NK-92 (cell line): ENCODE data around the gene PDLIM5.
"Not testable (repeated sequence)": the region's sequence is repeated elsewhere in the genome, so short reads cannot be mapped to it uniquely, and the experiment has no call there.

Source experiments
- DNase-seq: peaks from one replicate; lab custom pipeline; 2025; ENCODE audit not compliant: unreplicated experiment; lab: John Stamatoyannopoulos, UW

Gene PDLIM5

DNA sequence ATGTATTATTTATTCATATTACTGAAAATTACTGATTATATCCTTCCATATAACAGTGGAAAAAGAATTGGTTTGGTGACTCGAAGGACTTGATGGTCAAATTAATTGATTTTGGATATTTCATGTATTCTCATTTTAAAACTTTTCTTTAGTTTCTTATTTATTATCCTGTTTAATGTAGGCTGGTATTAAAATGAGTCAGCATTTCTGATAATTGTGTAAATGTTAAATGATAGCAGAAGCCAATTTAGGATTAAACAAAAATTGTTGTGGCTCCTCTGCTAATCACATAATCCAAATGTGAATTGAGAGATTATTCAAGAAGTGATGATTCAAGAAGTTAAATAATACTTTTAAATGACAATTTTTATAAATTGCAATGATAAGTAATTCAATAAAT is 38.7 kb downstream of the PDLIM5 start:
- no peak for DNase-seq

DNA sequence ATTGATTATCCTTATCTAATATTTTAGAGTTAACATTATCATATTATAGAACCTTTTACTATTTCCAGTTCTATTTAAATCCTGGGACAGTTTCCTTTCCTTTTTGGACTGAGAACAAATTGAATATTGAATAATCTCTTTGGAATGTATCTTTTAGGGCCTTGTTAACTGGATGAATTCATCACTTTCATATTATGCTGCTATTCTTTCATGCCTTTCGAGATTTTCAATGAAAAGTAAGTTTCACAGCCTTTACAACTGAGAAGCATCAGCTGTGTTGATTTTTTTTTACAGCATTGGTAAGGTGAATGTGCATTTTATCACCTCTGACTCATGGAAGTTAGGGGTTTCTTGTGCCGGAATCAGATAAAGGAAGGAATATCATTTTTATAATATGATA is 39.6 kb downstream of the PDLIM5 start:
- DNase-seq: no peak

DNA sequence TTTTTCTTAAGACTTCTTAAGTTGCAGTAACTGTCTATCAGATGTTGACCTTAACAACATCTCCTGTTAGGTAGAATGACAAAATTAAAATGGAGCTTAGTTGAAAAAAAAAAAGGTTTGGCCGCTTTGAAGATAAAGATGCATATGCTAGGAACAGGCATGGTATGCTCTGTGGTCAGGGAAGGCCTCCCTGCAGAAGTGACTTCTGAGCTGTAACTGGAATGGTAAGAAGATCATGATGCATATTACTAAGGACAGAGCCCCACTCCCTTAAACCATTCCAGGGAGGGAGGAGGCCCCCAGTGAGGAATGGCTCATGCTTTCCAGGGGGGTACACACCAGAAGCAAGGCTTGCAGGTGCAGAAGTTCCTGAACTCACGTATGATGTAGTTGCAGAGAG is 43.7 kb downstream of the PDLIM5 start:
- no peak for DNase-seq

DNA sequence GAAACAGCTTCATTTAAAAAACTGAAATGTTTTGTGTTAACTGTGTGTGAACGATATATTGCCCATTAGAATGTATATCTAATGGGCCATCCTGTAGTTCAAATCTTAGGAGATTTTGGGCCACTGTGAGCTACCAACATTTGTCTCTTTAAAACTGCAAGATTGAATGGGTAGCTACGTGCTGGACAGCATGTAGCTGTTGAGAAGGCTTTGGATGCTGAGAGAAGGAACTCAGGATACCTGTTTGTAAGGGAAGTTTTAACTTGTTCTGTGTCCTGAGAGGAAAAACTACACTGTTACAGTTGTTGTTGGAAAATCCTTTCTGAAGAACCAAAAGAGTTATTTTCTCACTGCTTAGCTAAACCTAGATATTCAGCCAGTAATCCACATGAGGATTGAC is 45.9 kb downstream of the PDLIM5 start:
- no peak for DNase-seq

DNA sequence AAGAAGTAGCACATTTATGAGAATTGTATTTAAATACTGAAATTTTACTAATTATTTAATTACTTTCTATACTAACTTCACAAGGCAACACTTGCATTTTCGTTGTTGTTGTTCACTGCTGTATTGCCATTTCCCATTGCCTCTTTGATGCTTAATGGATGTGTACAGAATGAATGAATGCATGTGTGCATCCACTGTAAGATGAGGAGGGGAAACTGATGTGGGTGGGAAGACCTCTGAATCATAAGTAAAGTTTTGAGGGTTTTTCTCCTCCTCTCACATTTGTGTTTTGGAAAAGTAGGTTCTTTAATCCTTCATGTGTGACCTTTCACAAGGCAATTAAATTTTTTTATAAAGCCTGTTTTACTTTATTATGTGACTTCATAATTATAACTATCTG is 46.8 kb downstream of the PDLIM5 start:
- DNase-seq: no peak

DNA sequence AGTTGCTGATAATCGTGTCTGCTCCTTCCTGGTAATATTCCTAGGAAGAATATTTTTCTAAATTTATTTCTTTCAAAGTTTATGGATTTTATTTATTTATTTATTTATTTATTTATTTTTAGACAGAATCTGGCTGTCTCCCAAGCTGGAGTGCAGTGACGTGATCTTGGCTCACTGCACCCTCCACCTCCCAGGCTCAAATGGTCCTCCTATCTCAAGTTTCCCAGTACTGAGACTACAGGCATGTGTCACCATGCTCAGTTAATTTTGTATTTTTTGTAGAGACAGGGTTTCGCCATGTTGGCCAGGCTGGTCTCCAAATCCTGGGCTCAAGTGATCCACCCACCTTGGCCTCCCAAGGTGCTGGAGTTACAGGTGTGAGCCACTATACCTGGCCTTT is 48.9 kb downstream of the PDLIM5 start:
- DNase-seq: no peak

DNA sequence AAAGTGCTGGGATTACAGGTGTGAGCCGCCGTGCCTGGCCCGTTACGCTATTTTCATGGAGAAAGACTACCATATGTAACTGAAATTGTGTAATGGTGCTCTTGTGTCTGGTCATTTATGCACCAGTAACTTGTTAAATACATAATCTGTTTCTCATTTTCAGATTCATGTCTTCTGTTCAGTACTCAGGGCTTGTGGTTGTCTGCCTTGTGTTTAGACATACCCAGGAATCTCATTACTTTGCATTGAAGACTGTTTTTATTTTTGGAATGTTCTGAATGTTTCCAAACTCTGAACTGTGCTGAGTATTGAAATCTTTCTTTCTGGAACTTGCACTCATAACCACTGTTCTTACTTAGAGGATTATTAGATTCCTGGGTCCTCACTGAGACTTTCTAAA is 52.8 kb downstream of the PDLIM5 start:
- no peak for DNase-seq

DNA sequence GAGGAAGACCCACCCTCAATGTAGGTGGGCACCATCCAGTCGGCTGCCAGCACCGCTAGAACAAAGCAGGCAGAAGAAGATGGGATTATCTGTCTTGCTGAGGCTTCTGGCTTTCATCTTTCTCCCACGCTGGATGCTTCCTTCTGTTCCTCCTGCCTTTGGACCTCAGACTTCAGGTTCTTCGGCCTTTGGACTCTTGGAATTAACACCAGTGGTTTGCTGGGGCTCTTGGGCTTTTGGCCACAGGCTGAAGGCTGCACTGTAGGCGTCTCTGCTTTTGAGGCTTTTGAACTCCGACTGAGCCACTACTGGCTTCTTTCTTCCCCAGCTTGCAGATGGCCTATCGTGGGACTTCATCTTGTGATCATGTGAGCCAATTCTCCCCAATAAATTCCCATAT is 55.1 kb downstream of the PDLIM5 start:
- DNase-seq: no peak

DNA sequence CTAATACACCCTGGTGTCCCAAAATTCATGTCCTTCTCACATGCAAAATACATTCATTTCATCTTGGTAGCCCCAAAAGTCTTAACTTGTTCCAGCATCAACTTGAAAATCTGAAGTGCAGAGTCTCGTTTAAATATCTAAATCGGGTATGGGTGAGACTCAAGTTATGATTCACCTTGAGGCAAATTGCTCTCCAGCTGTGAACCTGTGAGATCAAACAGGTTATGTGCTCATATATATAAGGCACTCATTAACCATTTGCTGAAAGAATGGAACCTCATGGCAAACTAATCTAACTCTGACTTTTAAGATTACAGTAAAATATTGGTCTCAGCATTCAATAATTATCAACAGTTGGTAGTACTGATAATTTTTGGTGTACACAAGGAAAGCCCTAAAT is 55.5 kb downstream of the PDLIM5 start:
- no peak for DNase-seq

DNA sequence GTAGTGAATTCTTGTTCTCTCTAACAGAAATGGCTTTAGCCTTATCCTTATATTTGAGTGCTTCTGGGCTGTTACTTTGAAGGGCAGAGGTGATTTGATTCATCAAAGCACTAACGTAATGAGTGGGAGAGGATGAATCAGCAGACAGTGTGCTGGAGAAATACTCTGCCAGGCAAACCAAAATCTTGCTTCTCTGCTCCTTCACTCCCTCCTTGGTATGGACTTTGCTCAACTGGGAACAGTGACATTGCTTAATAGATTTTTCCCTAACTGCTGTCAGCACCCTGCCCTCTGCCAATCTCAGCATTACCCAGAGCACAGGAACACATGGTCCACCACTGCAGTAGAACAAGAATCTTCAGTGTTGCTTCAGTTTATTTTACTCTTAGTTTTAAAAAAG is 56.0 kb downstream of the PDLIM5 start:
- no peak for DNase-seq

DNA sequence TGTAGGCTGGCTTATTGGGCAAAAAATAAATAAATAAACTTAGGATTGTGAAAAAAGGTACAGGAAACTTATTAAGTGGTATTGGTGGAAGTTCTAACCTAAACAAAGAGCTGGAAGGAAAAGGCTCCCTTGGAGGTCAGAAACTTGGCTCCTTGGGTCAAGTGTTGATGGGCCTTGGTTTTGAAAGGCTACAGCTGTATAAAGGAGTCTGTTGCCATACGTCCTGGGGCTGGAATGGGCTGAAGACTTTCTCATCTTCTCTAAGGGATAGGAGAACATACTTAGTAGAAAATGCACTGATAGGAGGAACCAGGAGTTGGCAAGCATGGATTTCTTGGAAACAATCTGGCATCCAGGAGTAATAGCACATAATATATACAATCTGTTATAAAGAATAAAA is 56.6 kb downstream of the PDLIM5 start:
- no peak for DNase-seq

DNA sequence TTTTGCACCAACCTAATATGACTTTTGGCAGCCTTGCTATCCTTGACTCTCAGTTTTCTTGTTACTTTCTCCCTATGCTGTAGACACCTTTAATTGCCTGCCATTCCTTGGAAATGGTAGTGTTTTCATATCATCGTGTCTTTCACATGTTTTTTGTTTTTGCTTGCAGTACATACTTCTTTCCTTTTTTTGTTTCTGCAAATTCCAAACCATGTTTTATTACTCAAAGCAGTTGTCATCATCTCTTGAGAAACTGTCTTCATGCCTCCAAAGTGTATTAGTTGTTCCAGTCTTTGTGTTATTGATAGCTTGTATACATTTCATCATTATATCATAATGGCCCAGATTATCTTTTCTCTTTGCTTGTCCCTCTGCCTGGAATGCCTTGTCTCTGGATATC is 57.1 kb downstream of the PDLIM5 start:
- no peak for DNase-seq

DNA sequence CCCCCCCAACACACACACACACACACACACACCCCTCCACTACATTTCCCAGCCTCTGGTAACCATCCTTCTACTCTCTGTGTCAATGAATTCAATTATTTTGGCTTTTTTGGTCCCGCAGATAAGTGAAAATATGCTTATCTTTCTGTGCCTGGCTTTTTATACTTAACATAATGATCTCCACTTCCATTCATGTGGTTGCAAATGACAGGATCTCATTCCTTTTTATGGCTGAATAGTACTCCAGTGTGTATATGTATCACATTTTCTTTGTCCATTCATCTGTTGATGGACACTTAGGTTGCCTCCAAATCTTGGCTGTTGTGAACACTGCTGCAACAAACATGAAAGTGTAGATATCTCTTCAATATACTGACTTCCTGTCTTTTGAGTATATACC is 59.8 kb downstream of the PDLIM5 start:
- no peak for DNase-seq

DNA sequence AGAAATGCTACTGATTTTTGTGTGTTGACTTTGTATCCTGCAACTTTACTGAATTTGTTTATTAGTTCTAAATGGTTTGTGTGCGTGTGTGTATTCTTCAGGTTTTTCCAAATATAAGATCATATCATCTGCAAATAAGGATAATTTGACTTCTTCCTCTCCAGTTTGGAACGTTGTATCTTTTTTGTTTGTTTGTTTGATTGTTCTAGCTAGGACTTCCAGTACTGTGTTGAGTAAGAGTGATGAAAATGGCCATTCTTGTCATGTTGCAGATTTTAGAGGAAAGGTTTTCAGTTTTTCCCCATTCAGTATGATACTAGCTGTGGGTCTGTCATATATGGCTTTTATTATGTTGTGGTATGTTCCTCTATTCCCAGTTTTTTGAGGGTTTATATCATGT is 61.8 kb downstream of the PDLIM5 start:
- DNase-seq: not testable (repeated sequence)

DNA sequence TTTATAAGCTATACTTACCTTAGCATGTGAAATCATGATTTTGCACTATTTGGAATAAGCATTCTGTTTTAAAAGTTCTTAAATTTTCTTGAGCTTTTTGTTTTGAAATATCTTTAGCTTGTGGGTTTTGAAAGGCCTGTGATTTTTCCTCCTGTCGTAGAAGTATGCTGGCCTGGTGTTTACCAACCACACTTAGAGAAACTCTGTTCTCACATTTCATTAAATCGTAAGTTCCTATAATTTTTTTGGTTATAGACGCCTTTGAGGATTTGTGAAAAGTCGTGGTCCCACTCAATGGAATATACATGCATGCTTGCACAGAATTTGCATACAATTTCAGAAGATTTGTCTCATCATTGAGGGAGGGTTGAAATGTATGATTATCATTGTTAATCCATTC is 63.6 kb downstream of the PDLIM5 start:
- DNase-seq: no peak

DNA sequence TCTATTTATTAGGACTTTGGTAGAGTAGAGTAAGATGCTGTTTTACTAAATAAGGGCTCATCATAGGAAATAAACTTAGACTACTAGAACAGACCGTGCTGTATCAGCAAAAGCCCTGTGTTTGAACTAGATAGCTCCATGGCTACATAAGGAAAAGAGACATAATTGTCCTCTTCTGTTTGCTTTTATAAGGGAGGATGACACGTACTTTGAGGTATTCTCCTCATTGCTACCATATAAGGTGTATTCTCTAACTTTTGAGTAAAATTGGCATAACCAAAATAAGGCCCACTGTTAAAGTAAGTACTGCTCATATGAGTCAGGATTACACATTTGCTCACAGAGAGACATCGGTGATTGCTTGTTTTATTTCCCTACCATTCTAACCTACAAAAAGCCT is 64.3 kb downstream of the PDLIM5 start:
- DNase-seq: no peak

DNA sequence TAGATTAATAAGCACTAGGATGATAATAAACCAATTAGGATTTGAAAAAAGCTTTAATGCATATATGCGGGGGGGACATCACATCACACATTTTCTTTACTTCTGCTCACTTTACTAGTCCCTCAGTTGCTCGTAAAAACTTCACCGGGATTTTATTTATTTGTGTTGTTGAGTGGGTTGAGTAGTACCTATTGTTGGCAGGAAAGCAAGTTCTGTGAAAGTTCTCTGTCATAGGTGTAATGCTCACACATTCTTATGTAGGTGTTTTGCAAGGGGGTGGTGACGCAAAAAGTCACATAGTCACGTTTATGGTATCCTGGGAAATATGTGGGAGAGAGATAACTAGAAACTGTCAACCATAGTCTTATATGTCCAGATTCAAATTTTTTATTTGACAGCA is 65.3 kb downstream of the PDLIM5 start:
- no peak for DNase-seq

DNA sequence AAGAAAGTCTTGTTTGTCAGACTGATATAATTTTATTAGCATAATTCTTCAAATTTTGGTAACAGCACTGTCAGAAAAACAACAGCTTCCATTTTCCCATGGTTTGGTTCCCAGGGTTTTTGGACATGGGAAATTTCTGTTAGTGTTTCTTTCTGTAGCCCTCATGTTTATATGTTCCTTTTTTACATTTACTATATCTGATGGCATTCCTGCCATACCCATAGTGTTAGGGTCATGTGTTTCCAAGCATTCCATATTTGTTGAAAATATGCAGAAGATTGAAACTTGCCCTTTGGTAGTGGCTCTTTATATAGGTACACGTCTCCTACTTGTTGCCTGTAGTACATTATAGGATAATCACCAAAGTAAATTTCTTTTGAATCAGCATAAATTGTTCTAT is 65.8 kb downstream of the PDLIM5 start:
- DNase-seq: no peak

DNA sequence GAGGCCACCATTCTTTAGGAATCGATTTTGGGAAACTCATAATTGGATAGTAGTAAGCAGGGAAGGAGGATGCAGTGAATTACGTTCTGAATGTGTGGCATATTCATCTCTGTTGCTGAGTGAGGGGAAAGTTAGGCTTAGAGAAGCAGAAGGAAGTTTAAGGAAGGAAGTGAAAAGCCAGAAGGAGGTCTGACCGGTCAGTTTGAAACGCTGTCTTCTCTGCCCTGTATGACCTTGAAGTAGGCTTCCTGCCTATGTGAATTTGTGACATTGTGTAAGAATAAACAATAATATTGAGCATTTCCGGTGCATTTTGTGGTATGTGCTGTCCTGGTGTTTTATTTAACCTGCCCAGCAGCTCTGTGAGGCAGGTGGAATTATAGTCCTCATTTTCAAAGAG is 67.3 kb downstream of the PDLIM5 start:
- no peak for DNase-seq

DNA sequence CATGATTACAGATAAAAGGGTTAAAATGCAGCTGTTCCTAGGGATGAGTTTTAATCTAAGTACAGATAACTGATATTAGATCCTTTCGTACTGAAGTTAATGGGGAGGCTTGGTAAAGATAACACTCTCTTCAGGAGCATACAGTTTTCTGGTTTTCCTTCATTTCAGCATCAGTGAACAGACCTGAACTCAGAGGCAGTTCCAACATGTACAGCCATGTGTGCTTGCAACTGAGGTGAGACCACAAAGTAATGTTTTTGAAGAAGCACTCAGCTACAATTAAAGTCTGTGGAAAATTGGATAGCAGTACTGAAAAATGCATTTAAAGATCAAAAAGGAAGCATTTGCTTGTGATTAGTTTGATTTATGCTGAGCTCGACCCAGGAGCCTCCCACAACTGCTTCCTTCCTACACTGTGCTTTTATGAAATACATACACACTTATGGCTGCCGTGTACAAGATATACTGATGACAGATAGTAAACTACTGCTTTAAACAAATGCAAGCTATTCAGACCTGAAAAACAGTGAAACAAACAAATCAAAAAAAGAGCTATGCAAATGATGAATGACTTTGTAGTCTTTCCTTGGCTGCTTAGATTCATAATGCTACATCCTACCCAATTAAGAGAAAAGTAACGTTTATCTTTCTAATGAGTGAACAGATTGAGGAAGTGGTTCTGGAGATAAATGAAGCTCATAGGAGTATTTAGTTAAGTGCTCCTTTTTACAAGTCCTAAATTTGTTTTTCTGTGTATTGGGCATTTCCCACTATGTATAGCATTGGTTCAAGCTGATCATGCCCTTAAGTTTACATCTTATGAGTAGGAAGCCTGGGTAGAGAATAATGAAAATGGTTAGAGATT is 68.4 kb downstream of the PDLIM5 start:
- DNase-seq: no peak

DNA sequence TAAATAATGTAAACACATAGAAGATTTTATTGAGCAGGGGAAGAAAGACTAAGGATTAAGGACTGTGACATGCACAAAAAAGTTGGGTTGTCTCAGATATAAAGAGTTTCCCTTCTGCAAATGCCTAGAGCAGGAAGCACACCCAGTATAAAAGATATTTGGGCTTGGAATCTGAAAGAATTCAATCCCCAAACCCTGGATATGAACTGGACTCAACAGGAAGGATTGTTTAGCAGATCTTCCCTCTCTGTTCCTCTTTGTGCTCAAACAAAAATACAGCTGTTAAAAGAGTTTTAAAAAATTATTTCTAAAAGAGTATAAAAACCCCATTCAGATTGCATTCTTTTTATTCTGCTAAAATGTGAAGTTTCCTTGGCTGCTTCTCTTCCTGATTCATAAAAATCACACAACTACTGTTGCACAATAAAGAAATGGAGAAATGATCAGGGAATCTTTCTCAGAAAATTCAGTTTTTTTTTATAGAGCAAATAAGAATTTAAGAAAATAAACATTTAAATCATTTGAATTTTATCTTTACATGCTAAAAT is 71.4 kb downstream of the PDLIM5 start:
- no peak for DNase-seq

DNA sequence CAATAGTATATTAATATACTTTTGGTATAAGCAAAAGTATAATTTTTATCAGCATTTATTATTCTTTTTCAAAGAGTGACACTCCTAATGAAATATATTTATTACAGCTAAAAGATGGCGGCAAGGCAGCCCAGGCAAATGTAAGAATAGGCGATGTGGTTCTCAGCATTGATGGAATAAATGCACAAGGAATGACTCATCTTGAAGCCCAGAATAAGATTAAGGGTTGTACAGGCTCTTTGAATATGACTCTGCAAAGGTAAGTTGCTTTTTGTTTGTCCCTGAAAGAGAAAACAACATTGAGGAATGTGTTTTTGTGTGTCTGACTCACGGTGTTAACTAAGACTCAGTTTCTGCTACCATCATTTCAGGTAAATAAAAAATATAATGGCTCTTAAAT is 71.9 kb downstream of the PDLIM5 start:
- no peak for DNase-seq
